ENCODE results near the gene NKD2.

DNA sequence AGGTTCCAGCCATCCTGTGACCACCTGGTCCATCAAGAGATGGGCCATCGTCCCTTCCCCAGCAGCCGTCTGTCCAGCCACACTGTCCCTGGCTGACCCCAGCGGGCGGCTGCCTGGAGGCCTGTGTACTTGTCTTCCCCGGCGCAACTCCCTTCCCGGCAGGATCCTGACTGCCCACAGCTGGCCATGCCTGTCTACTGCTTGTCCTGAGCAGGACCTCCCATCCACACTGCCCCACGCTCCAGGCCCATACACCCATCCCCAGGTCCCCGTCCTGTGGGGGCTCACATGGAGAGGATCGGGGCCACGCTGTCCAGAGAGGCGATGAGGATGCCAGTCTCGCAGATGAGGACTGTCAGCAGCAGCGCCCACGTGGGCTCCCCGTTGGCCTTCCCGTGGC lies 67.8 kb downstream of the NKD2 start:
- TF ChIP-seq, protein P1, sequence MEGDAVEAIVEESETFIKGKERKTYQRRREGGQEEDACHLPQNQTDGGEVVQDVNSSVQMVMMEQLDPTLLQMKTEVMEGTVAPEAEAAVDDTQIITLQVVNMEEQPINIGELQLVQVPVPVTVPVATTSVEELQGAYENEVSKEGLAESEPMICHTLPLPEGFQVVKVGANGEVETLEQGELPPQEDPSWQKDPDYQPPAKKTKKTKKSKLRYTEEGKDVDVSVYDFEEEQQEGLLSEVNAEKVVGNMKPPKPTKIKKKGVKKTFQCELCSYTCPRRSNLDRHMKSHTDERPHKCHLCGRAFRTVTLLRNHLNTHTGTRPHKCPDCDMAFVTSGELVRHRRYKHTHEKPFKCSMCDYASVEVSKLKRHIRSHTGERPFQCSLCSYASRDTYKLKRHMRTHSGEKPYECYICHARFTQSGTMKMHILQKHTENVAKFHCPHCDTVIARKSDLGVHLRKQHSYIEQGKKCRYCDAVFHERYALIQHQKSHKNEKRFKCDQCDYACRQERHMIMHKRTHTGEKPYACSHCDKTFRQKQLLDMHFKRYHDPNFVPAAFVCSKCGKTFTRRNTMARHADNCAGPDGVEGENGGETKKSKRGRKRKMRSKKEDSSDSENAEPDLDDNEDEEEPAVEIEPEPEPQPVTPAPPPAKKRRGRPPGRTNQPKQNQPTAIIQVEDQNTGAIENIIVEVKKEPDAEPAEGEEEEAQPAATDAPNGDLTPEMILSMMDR (IDR thresholded peaks at IDR 0.05), result no peak
- TF ChIP-seq, protein P2, sequence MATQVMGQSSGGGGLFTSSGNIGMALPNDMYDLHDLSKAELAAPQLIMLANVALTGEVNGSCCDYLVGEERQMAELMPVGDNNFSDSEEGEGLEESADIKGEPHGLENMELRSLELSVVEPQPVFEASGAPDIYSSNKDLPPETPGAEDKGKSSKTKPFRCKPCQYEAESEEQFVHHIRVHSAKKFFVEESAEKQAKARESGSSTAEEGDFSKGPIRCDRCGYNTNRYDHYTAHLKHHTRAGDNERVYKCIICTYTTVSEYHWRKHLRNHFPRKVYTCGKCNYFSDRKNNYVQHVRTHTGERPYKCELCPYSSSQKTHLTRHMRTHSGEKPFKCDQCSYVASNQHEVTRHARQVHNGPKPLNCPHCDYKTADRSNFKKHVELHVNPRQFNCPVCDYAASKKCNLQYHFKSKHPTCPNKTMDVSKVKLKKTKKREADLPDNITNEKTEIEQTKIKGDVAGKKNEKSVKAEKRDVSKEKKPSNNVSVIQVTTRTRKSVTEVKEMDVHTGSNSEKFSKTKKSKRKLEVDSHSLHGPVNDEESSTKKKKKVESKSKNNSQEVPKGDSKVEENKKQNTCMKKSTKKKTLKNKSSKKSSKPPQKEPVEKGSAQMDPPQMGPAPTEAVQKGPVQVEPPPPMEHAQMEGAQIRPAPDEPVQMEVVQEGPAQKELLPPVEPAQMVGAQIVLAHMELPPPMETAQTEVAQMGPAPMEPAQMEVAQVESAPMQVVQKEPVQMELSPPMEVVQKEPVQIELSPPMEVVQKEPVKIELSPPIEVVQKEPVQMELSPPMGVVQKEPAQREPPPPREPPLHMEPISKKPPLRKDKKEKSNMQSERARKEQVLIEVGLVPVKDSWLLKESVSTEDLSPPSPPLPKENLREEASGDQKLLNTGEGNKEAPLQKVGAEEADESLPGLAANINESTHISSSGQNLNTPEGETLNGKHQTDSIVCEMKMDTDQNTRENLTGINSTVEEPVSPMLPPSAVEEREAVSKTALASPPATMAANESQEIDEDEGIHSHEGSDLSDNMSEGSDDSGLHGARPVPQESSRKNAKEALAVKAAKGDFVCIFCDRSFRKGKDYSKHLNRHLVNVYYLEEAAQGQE (IDR thresholded peaks at IDR 0.05; ENCODE audit: insufficient read depth in 1 of 2, low read depth in 2 of 2, low read length in 1 of 2), result no peak
- TF ChIP-seq SIN3A (IDR thresholded peaks at IDR 0.05; ENCODE audit: borderline replicate concordance, insufficient read depth, low read depth, low read length), result no peak

Data from Panc1 (cell line).